ENCODE data around the gene RBP3.

Gene RBP3

DNA sequence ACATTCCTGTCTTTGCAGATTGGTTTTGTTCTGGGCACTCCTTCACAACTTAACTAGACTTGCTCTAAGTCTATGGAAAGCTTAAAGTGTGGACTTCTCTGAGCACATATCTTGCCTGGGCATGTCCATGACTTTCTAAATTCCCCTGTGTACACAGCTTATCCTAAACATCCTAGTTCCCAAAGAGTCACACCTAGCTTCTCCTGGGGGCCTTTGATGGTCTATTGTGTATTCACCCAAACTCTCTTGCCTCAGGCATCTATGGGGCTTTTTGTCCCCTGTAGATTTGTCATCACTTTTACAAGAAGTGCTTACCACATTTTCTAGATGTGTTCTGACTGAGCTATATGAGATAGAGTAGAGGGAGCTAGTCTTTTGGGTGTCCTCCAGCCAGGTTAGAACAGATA is 48.2 kb downstream of the RBP3 start:
- H2AK5ac ChIP-seq (ENCODE audit: low read depth, low read length): no peak overlapping the region
- no peak overlapping the region for H2BK120ac ChIP-seq (ENCODE audit: low read depth, low read length)
- H3K14ac ChIP-seq (ENCODE audit: low read length): no peak overlapping the region
- H3K27ac ChIP-seq (replicated peaks; ENCODE audit: low read length): no peak overlapping the region
- no peak overlapping the region for H3K23ac ChIP-seq (ENCODE audit: low read depth, low read length, poor library complexity)
- H3K18ac ChIP-seq (ENCODE audit: low read length): no peak overlapping the region
- no peaks in the 10 kb centered on the region for H3K36me3 ChIP-seq (replicated peaks in 1 of 2; ENCODE audit: control insufficient read depth in 2 of 2, insufficient read depth in 2 of 2, low read length in 2 of 2)
- H3K4ac ChIP-seq (ENCODE audit: low read length): no peak overlapping the region
- peaks cover 0 to 5% of the 10 kb centered on the region in 2 donors for H3K4me1 ChIP-seq (ENCODE audit: control insufficient read depth in 2 of 2, insufficient read depth in 1 of 2, low read depth in 1 of 2, low read length in 2 of 2)
- H2BK15ac ChIP-seq (ENCODE audit: low read length): no peak overlapping the region
- peaks cover 0 to 3% of the 10 kb centered on the region in 2 donors for H3K9me3 ChIP-seq (replicated peaks in 1 of 2; ENCODE audit: control insufficient read depth in 2 of 2, insufficient read depth in 1 of 2, low read depth in 1 of 2, low read length in 2 of 2)
- H2BK12ac ChIP-seq (ENCODE audit: low read length): no peak overlapping the region
- no peak overlapping the region for H3K4me2 ChIP-seq (ENCODE audit: insufficient read depth, low read length, poor library complexity, severe bottlenecking)
- no peak for DNase-seq (ENCODE audit: low spot score)
- H4K8ac ChIP-seq (ENCODE audit: low read depth, low read length): no peak overlapping the region
- peaks cover 0 to 8% (median 0%) of the 10 kb centered on the region in 3 experiments for H3K27me3 ChIP-seq (ENCODE audit: control insufficient read depth in 3 of 3, insufficient read depth in 3 of 3, low read depth in 1 of 3, low read length in 3 of 3)
- no peak overlapping the region for H2BK5ac ChIP-seq (ENCODE audit: low read length)
- H2AFZ ChIP-seq (ENCODE audit: low read length): peak overlapping the region; percentile 33
- no peaks in the 10 kb centered on the region for H3K79me1 ChIP-seq (ENCODE audit: low read depth, low read length)
- H3K9ac ChIP-seq (ENCODE audit: low read depth, low read length, poor library complexity): no peak overlapping the region
- H4K91ac ChIP-seq (ENCODE audit: low read depth, low read length, poor library complexity): no peak overlapping the region
- no peak overlapping the region for H3K4me3 ChIP-seq (ENCODE audit: low read length in 2 of 2)

DNA sequence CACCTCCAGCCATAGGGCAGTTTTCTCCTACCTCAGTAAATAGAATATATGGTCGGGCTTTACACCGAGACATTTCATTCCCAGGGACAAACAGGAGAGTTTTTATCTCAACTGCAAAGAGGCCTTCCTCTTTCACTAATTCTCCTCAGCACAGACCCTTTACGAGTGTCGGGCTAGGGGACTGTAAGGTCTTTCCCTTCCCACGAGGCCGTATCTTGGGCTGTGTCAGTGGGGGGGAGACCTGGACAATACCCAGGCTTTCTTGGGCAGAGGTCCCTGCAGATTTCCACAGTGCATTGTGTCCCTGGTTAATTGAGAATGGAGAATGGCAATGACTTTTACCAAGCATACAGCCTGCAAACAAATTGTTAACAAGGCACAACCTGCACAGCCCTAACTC is 49.1 kb downstream of the RBP3 start:
- Histone ChIP-seq H3K4me2 (ENCODE audit: insufficient read depth, low read length, poor library complexity, severe bottlenecking) (no peak overlapping the region), H2BK5ac (ENCODE audit: low read length) (no peak overlapping the region), H4K91ac (ENCODE audit: low read depth, low read length, poor library complexity) (no peak overlapping the region), H3K36me3 (replicated peaks in 1 of 2; ENCODE audit: control insufficient read depth in 2 of 2, insufficient read depth in 2 of 2, low read length in 2 of 2) (no peaks in the 10 kb centered on the region), H2AK5ac (ENCODE audit: low read depth, low read length) (no peak overlapping the region), H2BK12ac (ENCODE audit: low read length) (no peak overlapping the region), H3K4me1 (ENCODE audit: control insufficient read depth in 2 of 2, insufficient read depth in 1 of 2, low read depth in 1 of 2, low read length in 2 of 2) (peaks cover 5 to 8% of the 10 kb centered on the region in 2 donors), H3K18ac (ENCODE audit: low read length) (no peak overlapping the region), H2BK15ac (ENCODE audit: low read length) (no peak overlapping the region), H3K9me3 (replicated peaks in 1 of 2; ENCODE audit: control insufficient read depth in 2 of 2, insufficient read depth in 1 of 2, low read depth in 1 of 2, low read length in 2 of 2) (peaks cover 0 to 3% of the 10 kb centered on the region in 2 donors), H3K27me3 (ENCODE audit: control insufficient read depth in 3 of 3, insufficient read depth in 3 of 3, low read depth in 1 of 3, low read length in 3 of 3) (peaks cover 0 to 8% (median 0%) of the 10 kb centered on the region in 3 experiments), H3K4ac (ENCODE audit: low read length) (no peak overlapping the region), H4K8ac (ENCODE audit: low read depth, low read length) (no peak overlapping the region), H3K4me3 (ENCODE audit: low read length in 2 of 2) (no peak overlapping the region), H3K79me1 (ENCODE audit: low read depth, low read length) (no peaks in the 10 kb centered on the region), H2BK120ac (ENCODE audit: low read depth, low read length) (no peak overlapping the region), H3K9ac (ENCODE audit: low read depth, low read length, poor library complexity) (no peak overlapping the region), H3K23ac (ENCODE audit: low read depth, low read length, poor library complexity) (no peak overlapping the region), H3K27ac (replicated peaks; ENCODE audit: low read length) (no peak overlapping the region), H2AFZ (ENCODE audit: low read length) (no peak overlapping the region), H3K14ac (ENCODE audit: low read length) (no peak overlapping the region)
- DNase-seq (ENCODE audit: low spot score): no peak
- WGBS, 2 donors (ENCODE audit: extremely low coverage in 2 of 2, insufficient read length in 2 of 2, insufficient replicate concordance in 1 of 2): no CpG with 5 or more reads among the region's 6 CpGs

- Histone ChIP-seq H2AK5ac (ENCODE audit: low read depth, low read length) (no peak overlapping the region), H4K91ac (ENCODE audit: low read depth, low read length, poor library complexity) (no peak overlapping the region), H3K18ac (ENCODE audit: low read length) (no peak overlapping the region), H3K9me3 (replicated peaks in 1 of 2; ENCODE audit: control insufficient read depth in 2 of 2, insufficient read depth in 1 of 2, low read depth in 1 of 2, low read length in 2 of 2) (peaks cover 0 to 3% of the 10 kb centered on the region in 2 donors), H3K27ac (replicated peaks; ENCODE audit: low read length) (no peak overlapping the region), H2BK15ac (ENCODE audit: low read length) (no peak overlapping the region), H3K4me2 (ENCODE audit: insufficient read depth, low read length, poor library complexity, severe bottlenecking) (no peak overlapping the region), H2BK12ac (ENCODE audit: low read length) (no peak overlapping the region), H3K4me1 (ENCODE audit: control insufficient read depth in 2 of 2, insufficient read depth in 1 of 2, low read depth in 1 of 2, low read length in 2 of 2) (peaks cover 21 to 23% of the 10 kb centered on the region in 2 donors), H3K27me3 (ENCODE audit: control insufficient read depth in 3 of 3, insufficient read depth in 3 of 3, low read depth in 1 of 3, low read length in 3 of 3) (no peaks in the 10 kb centered on the region), H3K4ac (ENCODE audit: low read length) (no peak overlapping the region), H3K14ac (ENCODE audit: low read length) (no peak overlapping the region), H2AFZ (ENCODE audit: low read length) (no peak overlapping the region), H3K4me3 (ENCODE audit: low read length in 2 of 2) (no peak overlapping the region), H2BK5ac (ENCODE audit: low read length) (no peak overlapping the region), H3K23ac (ENCODE audit: low read depth, low read length, poor library complexity) (no peak overlapping the region), H3K9ac (ENCODE audit: low read depth, low read length, poor library complexity) (no peak overlapping the region), H4K8ac (ENCODE audit: low read depth, low read length) (no peak overlapping the region), H2BK120ac (ENCODE audit: low read depth, low read length) (no peak overlapping the region), H3K79me1 (ENCODE audit: low read depth, low read length) (no peaks in the 10 kb centered on the region), H3K36me3 (replicated peaks in 1 of 2; ENCODE audit: control insufficient read depth in 2 of 2, insufficient read depth in 2 of 2, low read length in 2 of 2) (no peaks in the 10 kb centered on the region)
- DNase-seq (ENCODE audit: low spot score): no peak
- no CpG with 5 or more reads among the region's 2 CpGs for WGBS, 2 donors (ENCODE audit: extremely low coverage in 2 of 2, insufficient read length in 2 of 2, insufficient replicate concordance in 1 of 2)
Measured at GRCh38 chr10:47400251-47400650, 52.1 kb downstream of the RBP3 start.

- no CpG with 5 or more reads among the region's 3 CpGs for WGBS, 2 donors (ENCODE audit: extremely low coverage in 2 of 2, insufficient read length in 2 of 2, insufficient replicate concordance in 1 of 2)
- H2AK5ac ChIP-seq (ENCODE audit: low read depth, low read length): no peak overlapping the region
- H3K23ac ChIP-seq (ENCODE audit: low read depth, low read length, poor library complexity): no peak overlapping the region
- H3K27ac ChIP-seq (replicated peaks; ENCODE audit: low read length): no peak overlapping the region
- H3K4me2 ChIP-seq (ENCODE audit: insufficient read depth, low read length, poor library complexity, severe bottlenecking): no peak overlapping the region
- H2BK15ac ChIP-seq (ENCODE audit: low read length): no peak overlapping the region
- no peak overlapping the region for H3K14ac ChIP-seq (ENCODE audit: low read length)
- H3K18ac ChIP-seq (ENCODE audit: low read length): no peak overlapping the region
- H4K91ac ChIP-seq (ENCODE audit: low read depth, low read length, poor library complexity): no peak overlapping the region
- H3K36me3 ChIP-seq (replicated peaks in 1 of 2; ENCODE audit: control insufficient read depth in 2 of 2, insufficient read depth in 2 of 2, low read length in 2 of 2): no peaks in the 10 kb centered on the region
- H3K27me3 ChIP-seq (ENCODE audit: control insufficient read depth in 3 of 3, insufficient read depth in 3 of 3, low read depth in 1 of 3, low read length in 3 of 3): no peaks in the 10 kb centered on the region
- no peaks in the 10 kb centered on the region for H3K79me1 ChIP-seq (ENCODE audit: low read depth, low read length)
- peaks cover 21 to 23% of the 10 kb centered on the region in 2 donors for H3K4me1 ChIP-seq (ENCODE audit: control insufficient read depth in 2 of 2, insufficient read depth in 1 of 2, low read depth in 1 of 2, low read length in 2 of 2)
- H2BK120ac ChIP-seq (ENCODE audit: low read depth, low read length): no peak overlapping the region
- no peak overlapping the region for H2AFZ ChIP-seq (ENCODE audit: low read length)
- no peak overlapping the region for H2BK12ac ChIP-seq (ENCODE audit: low read length)
- no peak for DNase-seq (ENCODE audit: low spot score)
- H3K9me3 ChIP-seq (replicated peaks in 1 of 2; ENCODE audit: control insufficient read depth in 2 of 2, insufficient read depth in 1 of 2, low read depth in 1 of 2, low read length in 2 of 2): peaks cover 0 to 3% of the 10 kb centered on the region in 2 donors
- H3K9ac ChIP-seq (ENCODE audit: low read depth, low read length, poor library complexity): no peak overlapping the region
- no peak overlapping the region for H3K4me3 ChIP-seq (ENCODE audit: low read length in 2 of 2)
- H4K8ac ChIP-seq (ENCODE audit: low read depth, low read length): no peak overlapping the region
- H3K4ac ChIP-seq (ENCODE audit: low read length): no peak overlapping the region
- no peak overlapping the region for H2BK5ac ChIP-seq (ENCODE audit: low read length)
Measured at GRCh38 chr10:47400786-47401185, 52.6 kb downstream of the RBP3 start.
